Measurements from ENCODE around the gene PRIMA1.
"Not testable (repeated sequence)": the region's sequence is repeated elsewhere in the genome, so short reads cannot be mapped to it uniquely, and the experiment has no call there.

PRIMA1 gene

DNA sequence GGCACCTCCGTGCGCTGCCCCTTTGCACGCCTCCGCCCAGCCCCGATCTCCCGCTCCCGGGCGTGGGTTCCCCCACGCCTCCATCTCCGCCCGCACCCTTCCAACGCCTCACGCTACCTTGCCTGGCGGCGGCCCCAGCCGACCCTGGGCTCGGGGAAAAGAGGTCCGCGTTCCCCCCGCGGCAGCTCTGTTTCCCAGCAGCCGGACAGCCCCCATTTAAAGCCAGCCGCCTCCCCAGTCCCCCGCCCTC is at the start of gene PRIMA1:
Gene PRIMA1, minus strand, starts transcription at position 193 of the 250 bp plus-strand sequence. CDS start 767 bp downstream, outside the sequence.
- peak; percentile 8 for DNase-seq (ENCODE audit: low spot score)

DNA sequence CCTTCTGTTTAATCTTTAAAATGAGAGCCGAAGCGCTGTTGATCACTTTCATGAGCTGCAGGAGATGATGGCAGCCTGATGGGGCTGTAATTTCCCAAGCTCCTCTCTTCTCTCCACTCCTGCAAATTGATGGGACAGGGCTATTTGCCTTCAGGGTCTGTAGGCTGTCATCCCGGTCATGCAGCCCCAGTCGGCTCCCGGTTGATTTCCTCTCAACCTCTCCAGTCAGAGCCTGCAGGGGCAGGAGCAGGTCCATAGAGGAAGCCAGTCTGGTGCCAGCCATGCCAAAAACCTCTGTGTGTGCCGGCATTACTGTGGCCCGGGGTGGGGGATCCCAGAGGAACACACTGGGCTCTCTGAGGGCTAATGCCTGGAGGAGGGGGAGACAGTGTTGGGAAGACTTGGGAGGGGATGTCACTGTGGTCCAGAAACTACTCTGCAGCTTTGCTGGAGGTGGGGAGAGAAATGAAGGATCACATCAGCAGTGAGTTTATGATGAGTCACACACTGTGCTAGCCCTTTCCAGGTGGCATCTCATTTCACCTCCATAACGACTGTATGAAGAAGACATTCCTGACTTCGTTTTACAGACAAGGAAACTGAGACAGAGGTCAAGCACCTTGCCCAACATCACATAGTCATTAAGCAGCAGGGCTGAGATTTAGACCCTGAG is 46.5 kb upstream of the PRIMA1 start:
- no peak for DNase-seq (ENCODE audit: low spot score)

GRCh38 chr14:93832665-93833064 is 44.4 kb upstream of the PRIMA1 start:
- no peak for DNase-seq (ENCODE audit: low spot score)

- DNase-seq (ENCODE audit: low spot score), result no peak
These were observed 43.8 kb upstream of the PRIMA1 start for GRCh38 chr14:93832081-93832480.

DNA sequence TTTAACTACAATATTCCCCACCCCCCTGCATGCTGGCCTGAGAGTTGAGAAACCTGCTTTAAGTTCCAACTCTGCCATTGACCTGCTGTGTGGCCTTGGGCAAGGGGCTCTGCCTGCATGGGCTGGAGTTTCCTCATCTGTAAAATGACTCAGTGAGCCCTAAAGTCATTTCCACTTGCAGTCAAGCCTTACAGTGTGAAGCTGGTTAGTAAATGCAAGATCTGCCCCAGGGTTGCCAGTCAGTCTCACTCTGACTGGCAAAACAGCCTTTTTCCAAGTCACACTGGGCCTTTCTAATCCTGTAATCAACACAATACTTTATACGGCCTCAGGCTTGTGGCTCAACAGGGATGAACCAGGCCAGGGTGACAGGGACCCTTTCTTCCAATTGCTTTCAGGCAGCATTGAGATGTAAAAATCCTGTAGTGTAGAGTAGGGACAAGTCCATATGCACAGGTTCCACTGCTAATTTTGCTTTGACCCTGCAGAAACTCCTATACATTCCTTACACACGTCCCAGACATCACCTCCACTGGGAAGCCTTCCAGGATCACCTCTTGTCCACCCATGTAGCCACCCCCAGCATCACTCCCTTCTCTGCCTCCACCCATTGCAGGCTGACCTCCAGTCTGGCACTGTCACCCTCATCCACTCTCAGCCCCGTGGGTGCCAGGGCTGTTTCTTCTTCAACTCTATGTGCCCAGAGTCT is 42.6 kb upstream of the PRIMA1 start:
- no peak for DNase-seq (ENCODE audit: low spot score)

DNA sequence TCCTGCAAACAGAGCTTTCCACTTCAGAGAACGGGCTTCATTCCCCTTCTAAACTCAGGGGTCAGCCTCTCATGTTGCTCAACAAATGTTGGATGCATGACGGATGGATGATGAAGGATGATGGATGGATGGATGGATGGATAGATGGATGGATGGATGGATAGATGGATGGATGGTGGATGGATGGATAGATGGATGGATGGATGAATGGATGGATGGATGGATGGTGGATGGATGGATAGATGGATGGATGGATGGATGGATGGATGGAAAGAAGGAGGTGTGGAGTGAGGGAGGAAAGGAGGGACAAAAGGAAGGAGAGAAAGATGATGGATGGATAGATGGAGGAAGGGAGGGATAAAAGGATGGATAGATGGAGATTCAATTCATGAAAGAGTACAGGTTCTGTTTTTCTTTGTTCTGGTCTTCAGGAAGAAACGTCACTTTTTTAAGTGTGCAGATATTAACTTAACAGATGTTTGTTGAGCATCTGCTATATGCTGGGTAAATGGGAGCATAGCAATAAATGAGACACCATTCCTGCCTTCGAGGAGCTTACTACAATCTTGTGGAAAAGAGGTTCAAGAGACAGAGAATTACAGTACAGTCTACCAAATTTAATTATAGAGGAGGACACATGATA is 41.7 kb upstream of the PRIMA1 start:
- no peak for DNase-seq (ENCODE audit: low spot score)

GRCh38 chr14:93825235-93825553 is 36.9 kb upstream of the PRIMA1 start:
- DNase-seq (ENCODE audit: low spot score), result no peak

GRCh38 chr14:93824518-93825234 is 36.4 kb upstream of the PRIMA1 start:
- DNase-seq (ENCODE audit: low spot score), result no peak

GRCh38 chr14:93824076-93824475 is 35.8 kb upstream of the PRIMA1 start:
- no peak for DNase-seq (ENCODE audit: low spot score)

DNA sequence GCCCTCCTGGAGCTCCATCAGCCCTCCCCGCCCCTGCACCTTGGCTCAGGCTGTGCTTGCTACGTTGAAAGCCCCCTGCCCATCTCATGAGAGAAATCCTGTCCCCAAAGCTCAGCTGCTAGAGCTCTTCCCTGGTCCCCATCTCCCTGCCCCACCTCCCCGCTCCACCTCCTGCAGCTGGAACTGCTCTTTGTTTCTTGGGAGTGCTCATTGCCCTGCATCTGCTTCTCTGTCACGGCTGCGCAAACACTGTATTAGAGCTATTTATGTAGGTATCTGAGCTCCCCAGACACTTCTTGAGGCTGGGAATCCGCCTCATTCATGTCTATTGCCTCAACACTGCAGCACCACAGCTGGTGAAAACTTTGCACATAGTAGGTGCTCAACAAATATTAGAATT is 32.8 kb upstream of the PRIMA1 start:
- no peak for DNase-seq (ENCODE audit: low spot score)

GRCh38 chr14:93818857-93819256 is 30.6 kb upstream of the PRIMA1 start:
- no peak for DNase-seq (ENCODE audit: low spot score)

DNA sequence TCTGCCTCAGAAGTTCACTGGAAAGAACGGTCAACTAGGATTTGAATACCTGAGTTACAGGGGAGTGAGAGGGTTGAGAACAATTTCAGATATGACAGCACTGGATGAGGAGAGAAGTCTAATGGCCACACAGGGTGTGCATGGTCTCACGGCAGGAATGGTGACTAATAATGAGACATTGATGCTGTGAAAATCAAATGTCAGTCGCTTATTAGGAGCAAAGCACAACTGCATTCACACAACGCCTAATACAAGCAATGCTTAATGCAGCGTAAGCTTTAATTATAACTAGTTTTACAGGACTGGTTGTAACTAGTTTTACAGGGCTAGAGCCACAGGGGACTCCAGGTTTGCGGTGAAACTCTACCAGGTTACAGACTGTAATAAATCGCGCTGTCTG is 23.4 kb upstream of the PRIMA1 start:
- no peak for DNase-seq (ENCODE audit: low spot score)

DNA sequence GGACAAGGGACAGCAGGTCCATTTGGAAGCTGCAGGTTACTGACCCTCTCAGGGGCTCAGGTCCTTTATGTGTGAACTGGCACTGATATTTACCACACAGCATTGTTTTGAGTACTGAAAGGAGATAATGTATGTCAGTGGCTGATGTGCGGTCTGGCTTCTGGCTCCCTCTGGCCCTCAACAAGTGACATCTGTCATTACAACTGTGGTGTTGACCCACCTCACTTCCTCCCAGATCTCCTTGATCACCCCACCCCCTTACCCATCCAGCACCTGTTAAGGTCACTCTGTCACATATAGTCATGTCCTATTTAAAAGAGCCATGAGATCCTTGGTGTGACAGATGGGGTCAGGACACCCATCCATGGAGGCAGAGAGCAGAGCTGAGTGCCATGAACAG is 22.7 kb upstream of the PRIMA1 start:
- DNase-seq (ENCODE audit: low spot score), result no peak

GRCh38 chr14:93809491-93810420 is 21.5 kb upstream of the PRIMA1 start:
- DNase-seq (ENCODE audit: low spot score), result not testable (repeated sequence)

DNA sequence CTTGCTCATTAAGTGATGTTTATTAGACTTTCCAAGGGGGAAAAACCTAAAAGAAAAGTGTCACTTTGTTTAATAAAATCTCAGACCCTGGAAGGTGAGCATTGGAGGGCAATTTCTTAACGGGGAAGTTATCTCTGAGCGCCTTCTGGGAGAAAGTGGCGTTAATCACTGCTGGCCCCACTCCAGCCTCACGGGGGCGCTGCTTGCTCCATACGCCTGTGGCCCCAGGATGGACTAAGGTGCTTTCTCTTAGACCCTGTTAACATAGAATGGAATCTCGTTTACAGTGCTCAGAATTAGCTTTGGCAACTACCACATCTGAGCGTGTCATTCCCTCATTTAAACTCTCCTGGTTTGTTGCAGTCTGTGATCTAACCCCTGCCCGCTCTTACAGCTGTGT is 16.4 kb upstream of the PRIMA1 start:
- no peak for DNase-seq (ENCODE audit: low spot score)

GRCh38 chr14:93803408-93804318 is 15.4 kb upstream of the PRIMA1 start:
- no peak for DNase-seq (ENCODE audit: low spot score)

- DNase-seq (ENCODE audit: low spot score), result no peak
These were observed 12.0 kb upstream of the PRIMA1 start for GRCh38 chr14:93799989-93800921.

DNA sequence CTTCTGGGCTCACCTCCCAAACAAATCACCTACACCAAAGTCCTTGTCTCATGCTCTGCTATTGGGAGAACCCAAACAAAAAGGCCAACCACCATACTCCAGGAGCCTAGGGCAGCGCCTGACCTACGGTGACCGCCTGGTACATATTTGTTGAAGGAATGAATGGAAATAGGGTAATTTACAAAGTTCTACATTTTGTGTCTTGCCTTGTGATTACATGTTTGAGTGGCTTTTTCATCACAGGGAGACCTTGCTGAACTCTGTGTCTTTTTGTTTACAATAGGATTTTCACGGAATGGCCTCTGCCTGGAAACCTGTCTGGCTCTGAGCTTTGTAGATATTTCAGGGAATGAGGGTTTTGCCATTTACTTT is 11.3 kb upstream of the PRIMA1 start:
- DNase-seq (ENCODE audit: low spot score), result no peak

DNA sequence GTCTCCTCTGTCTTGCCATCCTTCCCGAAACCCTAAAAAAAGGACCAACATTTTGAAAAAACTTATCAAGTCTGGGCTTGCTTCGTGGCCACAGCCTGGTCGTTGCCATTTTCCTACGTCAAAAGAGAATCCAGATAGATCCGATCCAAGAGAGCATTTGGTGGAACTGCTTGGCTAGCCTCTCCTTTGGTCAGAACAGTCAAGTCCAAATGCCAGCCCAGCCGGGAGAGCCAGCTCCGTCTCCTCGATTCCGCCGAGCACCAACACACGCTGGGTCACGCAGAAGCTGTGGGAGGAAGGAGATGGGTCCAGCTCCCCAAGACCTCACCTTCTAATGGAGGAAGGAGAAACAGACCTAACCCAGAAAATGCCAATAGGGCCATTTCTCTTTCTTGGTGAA is 9.3 kb upstream of the PRIMA1 start:
- DNase-seq (ENCODE audit: low spot score), result no peak

GRCh38 chr14:93797071-93797470 is 8.8 kb upstream of the PRIMA1 start:
- no peak for DNase-seq (ENCODE audit: low spot score)

Data from germinal center (tissue), 1 donor.